ENCODE data around the gene ACSM3. TPM values are rescaled to one million over a fixed set of nuclear protein-coding genes. Genes with fewer than 3 reads are reported as not detected.
"Not testable (repeated sequence)": the region's sequence is repeated elsewhere in the genome, so short reads cannot be mapped to it uniquely, and the experiment has no call there.

ACSM3 gene
- total RNA-seq, 3 donors from 2014 or later: 27.0 to 45.1 (median 42.2) TPM

DNA sequence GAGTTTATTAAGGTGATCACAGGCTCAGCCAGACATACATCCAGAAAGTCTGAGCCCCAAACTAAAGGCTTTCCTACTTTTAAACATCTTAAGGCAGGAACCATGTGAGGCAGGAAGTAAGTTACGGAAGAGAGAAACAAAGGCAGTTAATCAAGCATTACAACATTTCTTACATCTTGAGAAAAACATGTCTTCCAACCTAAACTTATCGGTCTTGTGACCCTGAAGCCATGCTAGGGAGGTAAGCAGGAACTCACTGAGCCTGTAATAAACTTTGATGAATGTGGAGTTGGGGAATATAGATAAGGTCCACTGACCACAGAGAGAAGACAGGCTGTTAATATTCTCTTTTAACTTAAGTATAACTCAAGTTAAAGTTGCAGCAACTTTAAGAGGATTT is 3.5 kb upstream of the ACSM3 start:
- Histone ChIP-seq H3K9me3 (no peaks in the 10 kb centered on the region), H3K4me3 (no peak overlapping the region), H3K4me1 (ENCODE audit: low read depth) (peaks cover 8% of the 10 kb centered on the region), H3K36me3 (ENCODE audit: low read depth) (no peaks in the 10 kb centered on the region)
- TF ChIP-seq, protein P1, sequence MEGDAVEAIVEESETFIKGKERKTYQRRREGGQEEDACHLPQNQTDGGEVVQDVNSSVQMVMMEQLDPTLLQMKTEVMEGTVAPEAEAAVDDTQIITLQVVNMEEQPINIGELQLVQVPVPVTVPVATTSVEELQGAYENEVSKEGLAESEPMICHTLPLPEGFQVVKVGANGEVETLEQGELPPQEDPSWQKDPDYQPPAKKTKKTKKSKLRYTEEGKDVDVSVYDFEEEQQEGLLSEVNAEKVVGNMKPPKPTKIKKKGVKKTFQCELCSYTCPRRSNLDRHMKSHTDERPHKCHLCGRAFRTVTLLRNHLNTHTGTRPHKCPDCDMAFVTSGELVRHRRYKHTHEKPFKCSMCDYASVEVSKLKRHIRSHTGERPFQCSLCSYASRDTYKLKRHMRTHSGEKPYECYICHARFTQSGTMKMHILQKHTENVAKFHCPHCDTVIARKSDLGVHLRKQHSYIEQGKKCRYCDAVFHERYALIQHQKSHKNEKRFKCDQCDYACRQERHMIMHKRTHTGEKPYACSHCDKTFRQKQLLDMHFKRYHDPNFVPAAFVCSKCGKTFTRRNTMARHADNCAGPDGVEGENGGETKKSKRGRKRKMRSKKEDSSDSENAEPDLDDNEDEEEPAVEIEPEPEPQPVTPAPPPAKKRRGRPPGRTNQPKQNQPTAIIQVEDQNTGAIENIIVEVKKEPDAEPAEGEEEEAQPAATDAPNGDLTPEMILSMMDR (IDR thresholded peaks at IDR 0.05): no peak
- DNase-seq (no peak), ATAC-seq (no peak)
- intact Hi-C loops (cut with DNase I, micrococcal nuclease): no loop called here

DNA sequence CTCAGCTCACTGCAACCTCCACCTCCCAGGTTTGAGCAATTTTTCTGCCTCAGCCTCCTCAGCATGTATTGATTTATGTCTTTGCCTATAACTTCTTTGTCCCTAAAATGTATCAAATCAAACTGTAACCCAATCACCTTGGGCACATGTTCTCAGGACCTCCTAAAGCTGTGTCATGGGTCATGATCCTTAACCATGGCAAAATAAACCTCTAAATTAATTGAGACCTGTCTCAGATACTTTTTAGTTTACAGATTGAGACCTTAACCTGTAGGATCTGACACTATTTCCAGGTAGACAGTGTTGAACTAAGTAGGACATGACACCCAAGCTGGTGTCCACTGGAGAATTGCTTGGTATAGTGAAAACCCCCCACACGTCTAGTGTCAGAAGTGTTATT is 2.6 kb upstream of the ACSM3 start:
- intact Hi-C loops (cut with DNase I, micrococcal nuclease): no loop called here
- no peak overlapping the region for H3K4me3 ChIP-seq
- no peaks in the 10 kb centered on the region for H3K36me3 ChIP-seq (ENCODE audit: low read depth)
- ATAC-seq (no peak), DNase-seq (no peak)
- peaks cover 8% of the 10 kb centered on the region for H3K4me1 ChIP-seq (ENCODE audit: low read depth)
- TF ChIP-seq, protein P1 (IDR thresholded peaks at IDR 0.05): no peak
- no peaks in the 10 kb centered on the region for H3K9me3 ChIP-seq

DNA sequence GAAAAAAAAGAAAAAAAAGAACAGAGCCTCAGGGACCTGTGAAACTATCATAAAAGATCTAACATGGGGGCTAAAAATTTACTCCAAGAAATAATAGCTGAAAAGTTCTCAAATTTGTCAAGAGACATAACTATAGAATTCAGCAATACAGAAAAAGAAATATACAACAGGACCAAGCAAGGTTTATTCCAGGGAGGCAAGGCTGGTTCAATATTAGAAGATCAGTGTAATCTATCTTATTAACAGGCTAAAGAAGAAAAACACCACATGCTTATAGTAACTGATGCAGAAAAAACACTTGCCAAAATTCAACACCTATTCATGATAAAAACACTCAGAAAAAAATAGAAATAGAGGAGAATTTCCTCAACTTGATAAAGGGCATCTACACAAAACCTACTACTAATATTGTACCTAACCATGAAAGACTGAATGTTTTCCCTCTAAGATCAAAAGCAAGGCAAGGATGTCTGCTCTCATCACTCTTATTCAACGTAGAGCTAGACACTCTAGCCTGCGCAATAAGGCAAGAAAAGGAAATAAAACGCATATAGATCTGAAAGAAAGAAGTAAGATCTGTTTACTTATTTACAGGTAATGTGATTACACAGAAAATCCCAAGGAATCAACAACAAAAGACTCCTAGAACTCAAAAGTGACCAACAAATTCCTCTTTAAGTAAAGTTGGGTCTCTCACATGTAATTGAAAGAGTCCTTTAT is 1.2 kb upstream of the ACSM3 start:
- TF ChIP-seq, protein P1 (IDR thresholded peaks at IDR 0.05): no peak
- peaks cover 8% of the 10 kb centered on the region for H3K4me1 ChIP-seq (ENCODE audit: low read depth)
- ATAC-seq: no peak

DNA sequence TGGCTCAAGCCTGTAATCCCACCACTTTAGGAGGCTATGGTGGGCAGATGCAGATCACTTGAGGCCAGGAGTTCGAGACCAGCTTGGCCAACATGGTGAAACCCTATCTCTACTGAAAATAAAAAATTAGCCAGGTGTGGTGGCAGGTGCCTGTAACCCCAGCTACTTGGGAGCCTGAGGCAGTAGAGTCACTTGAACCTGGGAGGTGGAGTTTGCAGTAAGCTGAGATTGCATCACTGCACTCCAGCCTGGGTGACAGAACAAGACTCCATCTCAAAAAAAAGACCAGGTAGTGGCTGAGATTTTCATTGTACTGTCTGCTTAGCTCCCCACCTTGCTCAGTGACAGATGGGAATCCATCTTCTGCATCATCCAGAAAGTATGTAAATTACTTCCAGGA is 634 bp downstream of the ACSM3 start:
- H3K4me3 ChIP-seq; H3K9me3 ChIP-seq; H3K36me3 ChIP-seq (ENCODE audit: low read depth); intact Hi-C loops (cut with DNase I, micrococcal nuclease); H3K4me1 ChIP-seq (ENCODE audit: low read depth); DNase-seq; ATAC-seq: not testable (repeated sequence)

More for the DNA sequence above, 1.2 kb upstream of the ACSM3 start:
- Histone ChIP-seq H3K9me3 (no peaks in the 10 kb centered on the region), H3K36me3 (ENCODE audit: low read depth) (no peaks in the 10 kb centered on the region), H3K4me3 (no peak overlapping the region)
- no peak for DNase-seq
- intact Hi-C loops (cut with DNase I, micrococcal nuclease): no loop called here

DNA sequence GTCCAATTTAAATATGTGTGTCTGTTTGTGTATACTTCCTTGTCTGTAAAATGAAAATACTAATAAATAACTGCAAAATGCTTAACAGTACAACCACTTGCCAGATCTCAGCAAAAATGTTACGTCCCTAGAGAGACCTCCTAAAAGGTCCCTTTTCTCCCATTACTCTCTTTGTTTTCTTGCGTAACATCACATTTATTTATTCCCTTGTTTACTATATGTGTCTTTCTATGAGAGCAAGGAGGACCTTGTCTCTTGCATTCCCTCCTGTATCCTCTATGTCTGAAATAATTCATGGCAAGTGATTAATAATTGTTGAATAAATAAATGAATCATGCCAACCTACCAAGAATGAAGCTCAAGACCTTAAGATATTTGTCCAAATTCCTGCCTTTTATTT is 1.9 kb downstream of the ACSM3 start:
- Histone ChIP-seq H3K36me3 (ENCODE audit: low read depth) (no peaks in the 10 kb centered on the region), H3K4me3 (no peak overlapping the region), H3K4me1 (ENCODE audit: low read depth) (peaks cover 8% of the 10 kb centered on the region), H3K9me3 (no peaks in the 10 kb centered on the region)
- intact Hi-C loops (cut with DNase I, micrococcal nuclease): no loop called here
- ATAC-seq: no peak
- TF ChIP-seq, protein P1 (IDR thresholded peaks at IDR 0.05): no peak
- no peak for DNase-seq

DNA sequence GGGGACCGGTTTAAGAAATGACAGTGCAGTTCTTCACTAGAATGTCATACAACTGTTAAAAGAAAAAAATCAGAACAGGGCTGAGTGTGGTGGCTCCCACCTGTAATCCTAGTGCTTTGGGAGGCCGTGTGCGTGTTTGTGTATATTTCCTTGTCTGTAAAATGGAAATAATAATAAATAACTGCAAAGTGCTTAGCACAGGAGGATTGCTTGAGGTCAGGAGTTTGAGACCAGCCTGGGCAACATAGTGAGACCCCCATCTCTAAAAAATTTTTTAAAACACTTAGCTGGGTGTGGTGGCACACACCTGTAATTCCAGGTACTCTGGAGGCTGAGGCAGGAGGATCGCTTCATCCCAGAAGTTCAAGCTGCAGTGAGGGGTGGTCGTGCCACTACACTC is 2.5 kb downstream of the ACSM3 start:
- Histone ChIP-seq H3K4me1 (ENCODE audit: low read depth) (peaks cover 8% of the 10 kb centered on the region), H3K4me3 (no peak overlapping the region), H3K36me3 (ENCODE audit: low read depth) (no peaks in the 10 kb centered on the region), H3K9me3 (no peaks in the 10 kb centered on the region)
- DNase-seq: no peak
- no peak for ATAC-seq
- intact Hi-C loops (cut with DNase I, micrococcal nuclease): no loop called here
- TF ChIP-seq, protein P1 (IDR thresholded peaks at IDR 0.05): no peak

Measured in mucosa of descending colon (tissue), 3 donors.